Measurements from ENCODE around the gene SNAP25.

The SNAP25 gene

GRCh38 chr20:10264166-10264558 lies 45.5 kb downstream of the SNAP25 start:
- Histone ChIP-seq H3K9me3 (no peaks in the 10 kb centered on the region), H3K4me1 (no peaks in the 10 kb centered on the region), H3K27me3 (no peaks in the 10 kb centered on the region), H3K4me3 (no peak overlapping the region), H3K27ac (no peak overlapping the region), H3K36me3 (no peaks in the 10 kb centered on the region)
- TF ChIP-seq, protein P1, sequence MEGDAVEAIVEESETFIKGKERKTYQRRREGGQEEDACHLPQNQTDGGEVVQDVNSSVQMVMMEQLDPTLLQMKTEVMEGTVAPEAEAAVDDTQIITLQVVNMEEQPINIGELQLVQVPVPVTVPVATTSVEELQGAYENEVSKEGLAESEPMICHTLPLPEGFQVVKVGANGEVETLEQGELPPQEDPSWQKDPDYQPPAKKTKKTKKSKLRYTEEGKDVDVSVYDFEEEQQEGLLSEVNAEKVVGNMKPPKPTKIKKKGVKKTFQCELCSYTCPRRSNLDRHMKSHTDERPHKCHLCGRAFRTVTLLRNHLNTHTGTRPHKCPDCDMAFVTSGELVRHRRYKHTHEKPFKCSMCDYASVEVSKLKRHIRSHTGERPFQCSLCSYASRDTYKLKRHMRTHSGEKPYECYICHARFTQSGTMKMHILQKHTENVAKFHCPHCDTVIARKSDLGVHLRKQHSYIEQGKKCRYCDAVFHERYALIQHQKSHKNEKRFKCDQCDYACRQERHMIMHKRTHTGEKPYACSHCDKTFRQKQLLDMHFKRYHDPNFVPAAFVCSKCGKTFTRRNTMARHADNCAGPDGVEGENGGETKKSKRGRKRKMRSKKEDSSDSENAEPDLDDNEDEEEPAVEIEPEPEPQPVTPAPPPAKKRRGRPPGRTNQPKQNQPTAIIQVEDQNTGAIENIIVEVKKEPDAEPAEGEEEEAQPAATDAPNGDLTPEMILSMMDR (IDR thresholded peaks at IDR 0.05), result no peak
- no peak for DNase-seq
- intact Hi-C loops (cut with DNase I; ENCODE audit: low total_unique reads), result no loop called here

- Histone ChIP-seq H3K9me3 (no peaks in the 10 kb centered on the region), H3K27ac (no peak overlapping the region), H3K4me3 (no peak overlapping the region), H3K4me1 (no peaks in the 10 kb centered on the region), H3K36me3 (no peaks in the 10 kb centered on the region), H3K27me3 (no peaks in the 10 kb centered on the region)
- TF ChIP-seq, protein P1 (IDR thresholded peaks at IDR 0.05), result no peak
- intact Hi-C loops (cut with DNase I; ENCODE audit: low total_unique reads), result no loop called here
- DNase-seq, result no peak
Measured at GRCh38 chr20:10268636-10269035, 50.0 kb downstream of the SNAP25 start.

- DNase-seq, result no peak
- Histone ChIP-seq H3K27me3 (no peaks in the 10 kb centered on the region), H3K27ac (no peak overlapping the region), H3K9me3 (no peaks in the 10 kb centered on the region), H3K36me3 (no peaks in the 10 kb centered on the region), H3K4me3 (no peak overlapping the region), H3K4me1 (no peaks in the 10 kb centered on the region)
- intact Hi-C loops (cut with DNase I; ENCODE audit: low total_unique reads), result no loop called here
- TF ChIP-seq, protein P1 (IDR thresholded peaks at IDR 0.05), result no peak
Measured at GRCh38 chr20:10270630-10271029, 52.0 kb downstream of the SNAP25 start.

GRCh38 chr20:10271494-10272219 lies 53.0 kb downstream of the SNAP25 start:
- intact Hi-C loops (cut with DNase I; ENCODE audit: low total_unique reads), result loop anchor here (2.0 kb wide), 1 partner anchor 39 kb away; no protein-coding TSS in a partner anchor
- no peak overlapping the region for H3K4me3 ChIP-seq
- no peak overlapping the region for H3K27ac ChIP-seq
- no peaks in the 10 kb centered on the region for H3K9me3 ChIP-seq
- no peaks in the 10 kb centered on the region for H3K27me3 ChIP-seq
- TF ChIP-seq, protein P1 (IDR thresholded peaks at IDR 0.05), result no peak
- H3K4me1 ChIP-seq, result no peaks in the 10 kb centered on the region
- DNase-seq, result no peak
- no peaks in the 10 kb centered on the region for H3K36me3 ChIP-seq

DNA sequence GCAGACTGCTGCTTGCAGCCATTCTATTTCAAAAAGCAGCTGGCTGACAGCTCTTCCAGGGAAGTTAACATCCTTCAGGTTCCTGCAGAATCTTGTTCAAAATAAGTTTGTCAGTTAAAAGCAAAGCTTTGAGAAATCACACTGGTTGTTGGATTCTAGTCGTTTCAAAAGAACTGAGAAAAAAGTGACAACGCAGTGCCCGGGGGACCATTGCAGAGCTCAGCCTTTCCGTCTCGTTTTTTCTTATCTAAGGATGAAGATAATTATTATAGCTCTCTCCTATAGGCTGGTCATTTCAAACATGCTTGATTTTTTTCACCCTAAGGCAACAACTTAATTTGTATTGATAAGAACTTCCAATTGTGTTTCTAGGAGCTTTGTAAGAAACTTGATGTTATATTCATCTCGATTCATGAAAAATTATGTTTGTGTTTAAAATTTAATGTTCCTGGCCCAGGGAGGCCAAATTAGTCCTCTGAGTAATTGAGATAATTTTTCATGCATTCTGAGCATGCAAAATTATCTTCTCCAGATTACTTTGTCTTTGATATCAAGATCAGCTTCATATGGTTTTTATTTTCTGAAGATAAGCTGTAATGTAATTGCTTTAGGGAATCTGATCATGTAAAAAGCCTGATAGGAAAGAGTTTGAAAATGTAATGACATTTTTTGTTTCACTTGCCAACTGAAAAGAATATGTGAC lies 58.4 kb downstream of the SNAP25 start:
- Histone ChIP-seq H3K27ac (no peak overlapping the region), H3K9me3 (no peaks in the 10 kb centered on the region), H3K4me3 (no peak overlapping the region), H3K36me3 (no peaks in the 10 kb centered on the region), H3K4me1 (peaks cover 0 to 18% (median 3%) of the 10 kb centered on the region in 4 donors), H3K27me3 (no peaks in the 10 kb centered on the region)
- no peak for DNase-seq
- TF ChIP-seq, protein P1 (IDR thresholded peaks at IDR 0.05), result no peak
- intact Hi-C loops (cut with DNase I; ENCODE audit: low total_unique reads), result no loop called here
